AG04449 (cell line): ENCODE measurements around the gene SELP.

Experiments
- CTCF ChIA-PET: fragments of 350-600 bp; formaldehyde crosslinking; extraction: SDS; loops from one replicate; lab custom pipeline; 2021; ENCODE audit warnings: antibody characterized with exemption; lab: Yijun Ruan, JAX
- POLR2A ChIA-PET: fragments of 400-600, 350-600 bp; formaldehyde crosslinking; extraction: SDS; loops from one replicate; lab custom pipeline; 2020; ENCODE audit warnings: antibody characterized with exemption, inconsistent platforms; lab: Yijun Ruan, JAX
- DNase-seq: peaks from one replicate; pipeline ENCODE4 v3.0.0-alpha.2; 2010; ENCODE audit warnings: low read depth, low spot score
- H3K4me3 ChIP-seq: 2 replicates; pipeline ENCODE4 v1.5.1; 2011; ENCODE audit warnings: low read depth, mild to moderate bottlenecking, control low read depth, low read length
- CTCF ChIP-seq: IDR thresholded peaks from one replicate; pipeline ENCODE4 v1.5.1; 2011; ENCODE audit warnings: mild to moderate bottlenecking, moderate library complexity, low read length, control low read depth, inconsistent platforms; ENCODE audit not compliant: insufficient read depth; ENCODE audit errors: missing control alignments

Gene SELP

GRCh38 chr1:169588785-169589485 is 41.0 kb downstream of the SELP start:
- no peak for TF ChIP-seq CTCF
- ChIA-PET POLR2A (no interaction called here), CTCF (no interaction called here)
- DNase-seq: no peak
- no peak overlapping the region for H3K4me3 ChIP-seq

- no peak overlapping the region for H3K4me3 ChIP-seq
- no peak for TF ChIP-seq CTCF
- CTCF ChIA-PET: no interaction called here
- POLR2A ChIA-PET: no interaction called here
- DNase-seq: no peak
These were observed 41.8 kb downstream of the SELP start for GRCh38 chr1:169588112-169588511.

GRCh38 chr1:169586395-169587255 is 43.3 kb downstream of the SELP start, which contains the start of gene F5:
TSS of gene F5 (minus strand) at chr1:169586481. CDS start at chr1:169586386, 95 bp downstream.
- ChIA-PET POLR2A (no interaction called here), CTCF (interaction anchor here (1.0 to 1.8 kb wide), 4 partner anchors 15 to 223 kb away, joined by 3 to 8 read pairs (median 4); no protein-coding TSS in a partner anchor)
- peak; percentile 61 for TF ChIP-seq CTCF
- no peak within 1 kb of the TSS for H3K4me3 ChIP-seq
- DNase-seq: no peak

- ChIA-PET POLR2A (no interaction called here), CTCF (interaction anchor here (1.0 to 1.8 kb wide), 4 partner anchors 15 to 224 kb away, joined by 3 to 8 read pairs (median 4); no protein-coding TSS in a partner anchor)
- no peak for DNase-seq
- TF ChIP-seq CTCF: no peak
- H3K4me3 ChIP-seq: no peak overlapping the region
These were observed 43.9 kb downstream of the SELP start for GRCh38 chr1:169586067-169586394.

GRCh38 chr1:169585181-169585580 is 44.7 kb downstream of the SELP start:
- no peak for DNase-seq
- no peak for TF ChIP-seq CTCF
- POLR2A ChIA-PET: no interaction called here
- CTCF ChIA-PET: no interaction called here
- no peak overlapping the region for H3K4me3 ChIP-seq
